GM18868 (cell line): ENCODE data around the gene VSIG2.
"Not testable (repeated sequence)": the region's sequence is repeated elsewhere in the genome, so short reads cannot be mapped to it uniquely, and the experiment has no call there.

Source experiments
- ATAC-seq: cut with Tn5 transposase; IDR thresholded peaks from one replicate; pipeline ENCODE4 v1.9.1; 2021; ENCODE audit warnings: mild to moderate bottlenecking, moderate library complexity; ENCODE audit not compliant: unreplicated experiment

VSIG2 gene

GRCh38 chr11:124751741-124752470 is at the start of gene VSIG2:
Gene VSIG2 (minus strand): TSS chr11:124752255. CDS start chr11:124752137, 118 bp downstream.
- no peak for ATAC-seq

- no peak for ATAC-seq
Measured at GRCh38 chr11:124801014-124801413, 49.0 kb upstream of the VSIG2 start.

GRCh38 chr11:124800226-124800929 is 48.3 kb upstream of the VSIG2 start, which contains the start of gene MSANTD2:
Gene MSANTD2 (minus strand): TSS chr11:124800406. CDS start chr11:124800380, 26 bp downstream.
- peak; percentile 90 for ATAC-seq

- ATAC-seq, result peak; percentile 38
Measured at GRCh38 chr11:124799348-124800225, 47.5 kb upstream of the VSIG2 start.

GRCh38 chr11:124798991-124799347 is 46.9 kb upstream of the VSIG2 start:
- peak; percentile 17 for ATAC-seq

GRCh38 chr11:124796312-124796711 is 44.3 kb upstream of the VSIG2 start:
- no peak for ATAC-seq

GRCh38 chr11:124793466-124794278 is 41.6 kb upstream of the VSIG2 start:
- peak; percentile 64 for ATAC-seq

GRCh38 chr11:124791626-124792341 is 39.7 kb upstream of the VSIG2 start:
- ATAC-seq, result peak; percentile 66

- no peak for ATAC-seq
Measured at GRCh38 chr11:124788521-124788920, 36.5 kb upstream of the VSIG2 start.

- ATAC-seq, result no peak
Measured at GRCh38 chr11:124784051-124784450, 32.0 kb upstream of the VSIG2 start.

GRCh38 chr11:124783002-124783401 is 30.9 kb upstream of the VSIG2 start:
- no peak for ATAC-seq

GRCh38 chr11:124779568-124779967 is 27.5 kb upstream of the VSIG2 start:
- ATAC-seq, result no peak

- ATAC-seq, result no peak
Measured at GRCh38 chr11:124778281-124778680, 26.2 kb upstream of the VSIG2 start.

- no peak for ATAC-seq
Measured at GRCh38 chr11:124776865-124777645, 25.0 kb upstream of the VSIG2 start.

GRCh38 chr11:124770959-124771358 is 18.9 kb upstream of the VSIG2 start:
- ATAC-seq, result not testable (repeated sequence)

- ATAC-seq, result no peak
Measured at GRCh38 chr11:124769806-124770774, 18.0 kb upstream of the VSIG2 start.

- ATAC-seq, result no peak
Measured at GRCh38 chr11:124768914-124769313, 16.9 kb upstream of the VSIG2 start.

GRCh38 chr11:124766156-124766555 is 14.1 kb upstream of the VSIG2 start:
- no peak for ATAC-seq
